ENCODE measurements around the gene TLR8.
"Not testable (repeated sequence)": the region's sequence is repeated elsewhere in the genome, so short reads cannot be mapped to it uniquely, and the experiment has no call there.

The TLR8 gene

DNA sequence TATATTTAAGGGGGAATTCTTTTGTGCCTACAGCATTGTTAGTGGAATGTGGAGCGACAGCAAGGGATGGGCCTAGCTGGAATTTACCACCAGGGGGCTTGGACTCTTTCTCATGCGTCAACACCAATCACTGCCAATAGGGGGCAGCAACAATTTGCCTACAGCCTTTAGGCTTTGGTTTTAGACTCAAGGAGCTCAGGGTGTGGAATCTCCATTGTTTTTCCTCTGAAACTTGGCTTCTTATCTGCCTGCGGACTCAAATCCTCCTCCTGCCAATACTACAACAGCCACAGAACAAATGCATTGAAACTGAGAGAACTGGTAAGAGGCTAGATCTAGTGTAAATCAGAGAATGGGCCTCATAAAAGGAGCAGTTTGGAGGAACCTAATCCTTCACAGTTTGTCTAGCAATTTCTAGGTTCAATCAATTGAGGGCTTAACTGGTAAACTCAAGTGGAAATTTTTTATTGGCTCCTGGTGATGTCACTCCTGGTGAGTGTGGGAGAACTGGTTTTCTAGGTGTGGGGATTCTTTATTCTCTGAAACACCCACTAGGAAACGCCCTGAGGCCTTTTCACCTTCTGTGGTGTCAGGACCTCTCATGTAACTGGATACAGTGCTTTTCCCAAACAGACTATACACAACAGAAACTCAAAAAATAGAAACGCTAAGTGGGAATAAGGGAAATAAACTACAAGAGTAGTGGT is 40.6 kb downstream of the TLR8 start:
- DNase-seq (ENCODE audit: low read depth) = peak; percentile 62

- DNase-seq (ENCODE audit: low read depth) = no peak
Observed at GRCh38 chrX:12947545-12948235, 41.3 kb downstream of the TLR8 start.

- no peak for DNase-seq (ENCODE audit: low read depth)
Observed at GRCh38 chrX:12948495-12948894, 42.1 kb downstream of the TLR8 start.

DNA sequence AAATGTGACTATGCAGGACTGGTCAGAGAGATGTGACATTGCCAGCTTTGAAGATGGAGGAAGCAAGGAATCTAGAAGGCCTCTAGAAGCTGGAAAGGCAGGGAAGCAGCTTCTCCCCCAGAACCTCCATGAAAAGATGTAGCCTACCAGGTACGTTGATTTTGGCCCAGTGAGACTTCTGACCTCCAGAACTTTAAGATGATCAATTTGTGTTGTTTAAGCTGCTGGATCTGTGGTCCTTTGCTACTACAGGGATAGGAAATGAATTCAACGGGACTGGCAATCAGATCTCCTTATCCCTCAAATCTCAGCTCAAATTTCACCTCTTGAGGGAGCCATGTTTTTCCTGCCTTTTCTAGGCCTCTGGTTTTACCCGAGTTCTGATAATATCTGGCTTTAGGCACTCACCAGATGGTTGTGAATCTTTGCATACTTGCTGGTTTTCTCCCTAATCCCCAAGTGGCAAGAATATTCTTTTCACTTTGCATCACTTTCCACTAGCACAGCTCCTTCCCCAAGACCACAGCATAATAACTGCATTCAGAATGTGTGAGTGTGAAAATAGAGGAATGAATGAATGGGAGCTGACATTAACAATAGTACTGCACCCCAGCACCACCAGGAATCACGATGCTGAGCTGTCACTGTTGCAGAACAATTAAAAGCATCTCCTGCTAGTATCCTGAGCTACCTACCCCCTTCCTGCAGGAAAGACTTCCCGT is 42.9 kb downstream of the TLR8 start:
- DNase-seq (ENCODE audit: low read depth) = no peak

DNA sequence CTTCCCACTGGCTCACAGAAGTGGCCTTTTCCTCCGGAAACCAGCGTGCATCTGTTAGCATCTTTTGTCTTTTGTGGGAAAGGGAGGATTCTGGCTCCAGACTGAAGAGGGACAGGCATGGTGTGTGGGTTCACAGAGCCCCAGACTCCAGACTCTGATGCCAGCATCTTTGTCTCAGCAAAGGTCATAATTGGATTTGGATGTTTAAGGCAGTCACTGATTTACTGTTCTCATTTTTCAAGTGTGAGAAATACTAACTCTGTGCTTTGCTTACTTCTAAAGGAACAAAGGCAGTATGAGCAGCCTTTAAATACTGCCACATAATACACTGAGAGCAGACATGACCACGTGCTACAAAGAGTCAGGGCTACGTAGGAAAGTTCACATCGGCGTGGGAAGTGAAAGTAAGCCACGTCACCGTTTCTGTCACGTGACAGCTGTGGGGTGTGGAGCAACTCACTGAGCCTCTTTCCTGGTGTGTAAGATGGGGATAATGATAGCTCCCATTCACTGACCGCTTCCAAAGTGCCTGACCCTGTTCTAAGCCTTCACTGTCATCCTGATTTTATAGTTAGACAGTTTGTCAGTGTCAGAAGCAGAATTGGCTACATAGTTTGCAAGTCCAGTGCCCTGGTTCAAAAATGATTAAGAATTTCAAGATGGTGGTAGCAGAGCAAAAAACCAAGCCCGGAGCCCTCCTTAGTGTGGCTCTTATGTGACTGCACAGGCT is 43.7 kb downstream of the TLR8 start:
- DNase-seq (ENCODE audit: low read depth) = peak; percentile 81

DNA sequence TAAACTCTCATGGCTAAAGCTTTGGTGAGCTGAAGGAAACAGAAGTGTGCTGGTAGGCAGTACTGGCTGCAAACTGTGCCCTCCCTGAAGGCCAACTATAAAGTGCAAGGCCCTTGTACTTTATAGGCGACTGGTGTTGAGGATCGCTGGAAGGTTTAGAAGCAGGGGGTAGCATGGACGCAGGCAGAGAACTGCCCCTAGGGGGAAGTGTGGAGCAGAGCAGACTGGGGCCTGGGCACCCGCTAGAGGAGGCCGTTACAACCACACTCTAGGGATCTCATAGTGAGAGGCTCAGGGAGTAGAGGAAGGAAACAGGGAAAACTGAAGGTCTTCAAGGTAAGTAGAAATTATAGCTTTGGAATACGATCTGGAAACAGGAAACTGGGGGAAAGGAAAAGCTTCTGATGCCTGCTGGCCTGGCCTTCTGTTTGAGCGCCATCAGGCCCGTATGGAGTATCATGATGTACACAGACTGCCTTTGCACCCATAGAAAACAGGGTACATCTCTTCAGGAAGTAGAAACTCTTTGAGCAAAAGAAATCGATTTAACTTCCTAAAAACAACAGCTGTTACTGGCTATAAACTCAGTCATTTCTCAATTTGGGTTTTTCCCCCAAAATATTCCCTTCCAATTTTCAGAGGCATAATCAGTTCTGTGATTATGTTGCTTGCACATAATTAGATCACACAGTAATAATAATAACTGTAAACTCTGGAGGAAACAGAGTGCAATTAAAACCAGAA is 44.6 kb downstream of the TLR8 start:
- DNase-seq (ENCODE audit: low read depth) = no peak

- no peak for DNase-seq (ENCODE audit: low read depth)
Observed at GRCh38 chrX:12951595-12951975, 45.2 kb downstream of the TLR8 start.

- DNase-seq (ENCODE audit: low read depth) = no peak
Observed at GRCh38 chrX:12953420-12953819, 47.0 kb downstream of the TLR8 start.

DNA sequence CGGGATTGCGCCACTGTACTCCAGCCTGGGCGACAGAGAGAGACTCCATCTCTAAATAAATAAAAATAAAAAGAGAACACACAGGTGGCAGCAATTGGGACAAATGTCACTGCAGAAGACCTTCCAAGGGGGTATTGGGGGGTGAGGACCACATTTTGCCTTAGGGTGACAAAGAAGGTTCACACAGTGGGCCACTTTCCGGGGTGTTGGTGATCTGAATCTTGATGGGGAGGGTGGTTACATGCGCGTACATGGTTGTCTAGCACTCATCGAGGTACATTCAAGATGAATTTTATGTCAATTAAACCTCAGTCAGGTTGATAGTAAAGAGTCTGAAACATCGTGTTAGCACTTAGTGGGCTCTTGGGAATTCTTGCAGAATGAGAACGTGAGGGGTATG is 48.0 kb downstream of the TLR8 start:
- no peak for DNase-seq (ENCODE audit: low read depth)

DNA sequence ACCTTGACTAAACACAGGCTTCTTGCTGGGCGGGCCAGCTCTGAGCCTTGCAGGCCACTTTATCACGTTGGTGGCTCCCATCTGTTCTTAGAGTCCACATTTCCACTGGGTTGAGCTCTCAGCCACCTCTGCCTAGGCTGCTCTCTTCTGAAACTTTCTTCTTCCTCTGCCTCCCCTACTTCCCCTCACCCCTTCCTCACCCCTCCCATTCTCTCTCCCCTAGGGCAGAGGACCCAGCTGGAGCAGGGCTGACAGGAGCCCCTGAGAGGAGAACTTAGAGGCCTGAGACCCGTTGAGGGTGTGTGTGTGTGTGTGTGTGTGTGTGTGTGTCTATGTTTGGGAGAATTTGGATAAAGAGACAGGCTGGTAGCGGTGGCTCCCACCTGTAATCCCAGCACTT is 48.6 kb downstream of the TLR8 start:
- no peak for DNase-seq (ENCODE audit: low read depth)

- peak; percentile 49 for DNase-seq (ENCODE audit: low read depth)
Observed at GRCh38 chrX:12955882-12956703, 49.7 kb downstream of the TLR8 start.

GRCh38 chrX:12956704-12957534 is 50.5 kb downstream of the TLR8 start:
- no peak for DNase-seq (ENCODE audit: low read depth)

GRCh38 chrX:12958059-12958458 is 51.6 kb downstream of the TLR8 start:
- DNase-seq (ENCODE audit: low read depth) = no peak

- DNase-seq (ENCODE audit: low read depth) = no peak
Observed at GRCh38 chrX:12958461-12958860, 52.0 kb downstream of the TLR8 start.

DNA sequence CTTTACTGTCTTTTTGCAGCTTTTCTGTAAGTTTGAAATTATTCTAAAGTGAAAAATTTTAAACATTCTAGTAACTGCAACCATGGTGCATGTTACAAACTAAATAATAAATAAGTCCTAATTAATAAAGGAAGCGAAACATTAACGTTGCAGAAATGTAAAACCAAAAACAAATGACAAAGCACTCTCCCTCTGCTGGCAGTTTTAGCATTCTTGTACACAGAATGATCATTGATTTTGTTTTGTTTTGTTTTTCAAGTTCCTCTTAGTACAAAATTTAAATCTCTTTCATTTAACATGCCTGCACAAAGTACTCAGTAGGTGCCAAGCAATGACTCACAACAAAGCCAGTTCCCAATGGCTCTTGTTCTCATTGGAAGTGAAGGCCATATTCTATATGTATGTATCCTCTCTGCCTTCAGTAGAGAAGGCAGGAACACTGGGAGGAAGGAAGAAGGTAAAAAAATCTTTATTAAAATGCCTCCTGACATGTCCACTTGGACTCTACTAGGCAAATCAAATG is 54.8 kb downstream of the TLR8 start:
- no peak for DNase-seq (ENCODE audit: low read depth)

- no peak for DNase-seq (ENCODE audit: low read depth)
Observed at GRCh38 chrX:12962041-12962504, 55.7 kb downstream of the TLR8 start.

DNA sequence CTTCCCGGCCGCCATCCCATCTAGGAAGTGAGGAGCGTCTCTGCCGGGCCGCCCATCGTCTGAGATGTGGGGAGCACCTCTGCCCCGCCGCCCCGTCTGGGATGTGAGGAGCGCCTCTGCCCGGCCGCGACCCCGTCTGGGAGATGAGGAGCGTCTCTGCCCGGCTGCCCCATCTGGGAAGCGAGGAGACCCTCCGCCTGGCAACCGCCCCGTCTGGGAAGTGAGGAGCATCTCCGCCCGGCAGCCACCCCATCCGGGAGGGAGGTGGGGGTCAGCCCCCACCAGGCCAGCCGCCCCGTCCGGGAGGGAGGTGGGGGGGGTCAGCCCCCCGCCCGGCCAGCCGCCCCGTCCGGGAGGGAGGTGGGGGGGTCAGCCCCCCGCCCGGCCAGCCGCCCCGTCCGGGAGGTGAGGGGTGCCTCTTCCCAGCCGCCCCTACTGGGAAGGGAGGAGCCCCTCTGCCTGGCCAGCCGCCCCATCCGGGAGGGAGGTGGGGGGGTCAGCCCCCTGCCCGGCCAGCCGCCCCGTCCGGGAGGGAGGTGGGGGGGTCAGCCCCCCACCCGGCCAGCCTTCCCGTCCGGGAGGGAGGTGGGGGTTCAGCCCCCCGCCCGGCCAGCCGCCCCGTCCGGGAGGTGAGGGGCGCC is 56.9 kb downstream of the TLR8 start:
- not testable (repeated sequence) for DNase-seq (ENCODE audit: low read depth)

DNA sequence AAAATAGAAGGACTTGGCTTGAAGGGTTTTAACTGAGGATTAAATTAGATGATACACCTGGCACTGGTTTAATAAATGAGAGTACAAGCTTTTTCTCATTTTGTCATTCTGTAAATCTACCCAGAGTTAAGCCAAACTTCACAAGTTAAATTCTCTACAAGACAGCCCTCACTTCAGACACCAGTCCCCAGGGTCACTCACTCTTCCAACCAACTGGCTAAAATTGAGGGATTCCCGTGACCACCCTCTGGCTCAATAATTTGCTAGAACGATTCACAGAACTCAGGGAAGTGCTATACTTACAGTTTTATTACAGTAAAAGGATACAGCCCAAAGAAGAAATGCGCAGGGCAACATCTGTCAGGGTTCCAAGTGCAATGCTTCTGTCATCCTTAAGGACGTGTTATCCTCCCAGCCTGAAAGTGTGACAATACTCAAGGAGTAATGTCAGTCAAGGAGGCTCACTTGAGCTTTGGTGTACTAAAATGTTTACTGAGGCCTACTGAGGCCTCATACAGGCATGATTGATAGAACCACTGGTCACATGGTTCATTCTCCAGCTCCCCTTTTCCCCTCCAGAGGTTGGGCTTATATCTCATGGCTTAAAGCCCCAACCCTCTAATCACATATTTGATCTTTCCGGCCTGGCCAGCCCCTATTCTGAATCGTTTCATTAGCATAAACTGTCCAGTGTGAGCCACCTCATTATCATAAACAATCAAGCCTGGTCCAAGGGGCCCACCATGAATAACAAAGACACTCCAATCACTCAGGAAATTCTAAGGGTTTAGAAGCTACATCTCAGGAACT is 58.9 kb downstream of the TLR8 start:
- DNase-seq (ENCODE audit: low read depth) = no peak

All from activated T-cell treated with anti-CD3 and anti-CD28 coated beads for 24 hours (primary cell).